Mucosa of descending colon (tissue), 3 donors: ENCODE data around the gene UBXN4. TPM values are rescaled to one million over a fixed set of nuclear protein-coding genes. Genes with fewer than 3 reads are reported as not detected.

Experiments
- ATAC-seq: fragments of 200-7000 bp; cut with Tn5 transposase; one replicate; pipeline ENCODE4 v1.9.1; 2020; ENCODE audit warnings: mild to moderate bottlenecking, moderate library complexity
- DNase-seq, 3 donors: peaks; one replicate each; pipeline ENCODE4 v3.0.0-alpha.2; 2020
- H3K36me3 ChIP-seq: fragments of 200-600 bp; one replicate; pipeline ENCODE4 v1.8.0; 2021; ENCODE audit warnings: low read depth, mild to moderate bottlenecking
- H3K4me1 ChIP-seq: fragments of 200-600 bp; one replicate; pipeline ENCODE4 v1.8.0; 2021; ENCODE audit warnings: low read depth, mild to moderate bottlenecking
- H3K4me3 ChIP-seq: fragments of 200-600 bp; one replicate; pipeline ENCODE4 v1.8.0; 2021; ENCODE audit warnings: mild to moderate bottlenecking
- H3K9me3 ChIP-seq: fragments of 200-600 bp; one replicate; pipeline ENCODE4 v1.8.0; 2021; ENCODE audit warnings: mild to moderate bottlenecking
- CTCF ChIP-seq: fragments of 200-600 bp; IDR thresholded peaks from one replicate; pipeline ENCODE4 v1.8.0; 2022; ENCODE audit warnings: antibody characterized with exemption, mild to moderate bottlenecking
- intact Hi-C, 2 donors: fragments of 100-400 bp; cut with DNase I in 1 of 2; cut with micrococcal nuclease in 1 of 2; formaldehyde crosslinking; loops; one replicate each; pipeline versions ENCODE4 v1.11.0 to v1.11.1; 2022; cut with DNase I, micrococcal nuclease
- total RNA-seq, 3 donors: library from RNA; stranded (reverse); fragmentation: NEBNext Ultra II Directional in 2 of 3; extraction: Animal tissue kit (Norgen Biotek cat#: 25700) in 2 of 3; gene quantifications; one replicate each; pipeline versions ENCODE4 v1.2.1 to v1.2.4, GENCODE V29; 2021 to 2023
- donor health status: DM: no; HTN: no; CAD: no; lungs with moderate emphysema.
- donor health status: DM: no; HTN: no; CAD: no.
- donor health status: DM: no; HTN: yes; CAD: no.

UBXN4 gene
- total RNA-seq, 3 donors from 2014 or later = 87.8 to 110 (median 94.9) TPM

DNA sequence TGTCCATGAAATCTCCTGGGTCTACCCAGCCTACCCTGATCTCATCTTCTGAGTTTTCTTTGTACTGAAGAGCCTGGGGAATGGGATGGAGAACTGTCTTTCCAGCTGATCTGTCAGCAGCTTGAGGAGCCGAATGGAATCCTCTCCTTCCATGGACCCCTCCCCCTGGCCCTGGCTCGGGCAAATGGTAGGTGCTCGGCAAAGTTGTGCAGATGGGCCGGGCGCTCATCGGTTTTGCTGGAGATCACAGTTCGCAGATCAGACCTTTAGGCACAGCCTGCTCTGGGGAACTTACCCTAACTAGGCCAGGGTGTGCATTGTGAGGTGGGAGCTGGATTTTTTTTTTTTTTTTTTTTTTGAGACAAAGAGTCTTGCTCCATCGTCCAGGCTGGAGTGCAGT lies 55.0 kb downstream of the UBXN4 start:
- Histone ChIP-seq H3K4me3 (no peak overlapping the region), H3K4me1 (no peaks in the 10 kb centered on the region), H3K9me3 (peaks cover 18% of the 10 kb centered on the region), H3K36me3 (no peaks in the 10 kb centered on the region)
- no peak for TF ChIP-seq CTCF
- DNase-seq = no peak
- no peak for ATAC-seq
- intact Hi-C loops = no loop called here

- Histone ChIP-seq H3K36me3 (no peaks in the 10 kb centered on the region), H3K4me3 (no peak overlapping the region), H3K9me3 (peaks cover 18% of the 10 kb centered on the region), H3K4me1 (no peaks in the 10 kb centered on the region)
- DNase-seq (peak; percentile 74 to 82 (median 80)), ATAC-seq (peak; percentile 97)
- intact Hi-C loops = no loop called here
- TF ChIP-seq CTCF = peak; percentile 84
Measured at GRCh38 chr2:135797497-135798274, 56.0 kb downstream of the UBXN4 start.

- DNase-seq (no peak), ATAC-seq (no peak)
- H3K36me3 ChIP-seq = no peaks in the 10 kb centered on the region
- intact Hi-C loops = no loop called here
- no peak overlapping the region for H3K4me3 ChIP-seq
- H3K4me1 ChIP-seq = no peaks in the 10 kb centered on the region
- TF ChIP-seq CTCF = no peak
- H3K9me3 ChIP-seq = peaks cover 18% of the 10 kb centered on the region
Measured at GRCh38 chr2:135798275-135798705, 56.6 kb downstream of the UBXN4 start.

DNA sequence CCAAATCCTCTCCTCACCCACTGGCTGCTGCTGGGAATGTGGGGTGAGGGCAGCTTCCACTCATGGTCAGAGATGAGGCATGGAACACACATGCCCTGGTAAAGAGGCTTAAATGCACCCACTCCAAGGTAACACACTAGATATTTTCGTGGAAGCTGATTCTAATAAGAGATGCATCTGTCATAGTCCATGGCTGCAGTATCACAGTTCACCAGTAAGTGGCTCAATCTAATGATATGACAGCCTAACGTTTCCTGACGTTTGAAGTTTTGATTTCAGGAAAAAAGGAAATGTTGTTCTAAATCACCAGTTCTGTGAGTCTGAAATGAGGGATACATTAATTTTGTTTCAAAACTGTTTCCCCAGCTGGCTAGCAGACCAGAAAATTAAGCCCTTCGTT lies 57.1 kb downstream of the UBXN4 start:
- Histone ChIP-seq H3K9me3 (peaks cover 18% of the 10 kb centered on the region), H3K36me3 (no peaks in the 10 kb centered on the region), H3K4me1 (no peaks in the 10 kb centered on the region), H3K4me3 (no peak overlapping the region)
- intact Hi-C loops = no loop called here
- no peak for DNase-seq
- ATAC-seq = no peak
- no peak for TF ChIP-seq CTCF

GRCh38 chr2:135799738-135800137 lies 58.1 kb downstream of the UBXN4 start:
- DNase-seq (no peak), ATAC-seq (no peak)
- Histone ChIP-seq H3K4me3 (no peak overlapping the region), H3K4me1 (no peaks in the 10 kb centered on the region), H3K36me3 (no peaks in the 10 kb centered on the region), H3K9me3 (peaks cover 18% of the 10 kb centered on the region)
- intact Hi-C loops = no loop called here
- TF ChIP-seq CTCF = no peak
